Stimulated activated CD8-positive, alpha-beta memory T cell treated with anti-CD3 and anti-CD28 coated beads, Interleukin-4, amount 100 ng/mL, for 48 hours (primary cell): Measurements from ENCODE around the gene DPY19L2.
"Not testable (repeated sequence)": the region's sequence is repeated elsewhere in the genome, so short reads cannot be mapped to it uniquely, and the experiment has no call there.

Experiments used
- DNase-seq: peaks from one replicate; pipeline ENCODE4 v3.0.0-alpha.2; 2020

The DPY19L2 gene

DNA sequence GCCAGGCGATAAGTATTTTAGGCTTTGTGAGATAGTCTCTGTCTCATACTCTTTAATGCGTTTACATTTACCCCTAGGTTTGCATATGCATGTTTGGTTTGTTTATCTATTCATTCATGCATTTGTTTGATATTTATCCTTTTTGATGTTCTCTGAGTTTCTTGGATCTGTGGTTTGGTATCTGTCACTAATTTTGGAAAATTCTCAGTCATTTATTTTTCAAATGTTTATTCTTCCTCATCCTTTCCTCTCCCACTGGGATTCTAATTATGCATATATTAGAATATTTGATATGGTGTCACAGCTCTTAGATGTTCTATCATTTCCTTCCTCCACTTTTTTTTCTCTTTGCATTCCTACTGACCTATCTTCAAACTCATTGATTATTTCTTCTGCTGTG is 11.9 kb downstream of the DPY19L2 start:
- not testable (repeated sequence) for DNase-seq

DNA sequence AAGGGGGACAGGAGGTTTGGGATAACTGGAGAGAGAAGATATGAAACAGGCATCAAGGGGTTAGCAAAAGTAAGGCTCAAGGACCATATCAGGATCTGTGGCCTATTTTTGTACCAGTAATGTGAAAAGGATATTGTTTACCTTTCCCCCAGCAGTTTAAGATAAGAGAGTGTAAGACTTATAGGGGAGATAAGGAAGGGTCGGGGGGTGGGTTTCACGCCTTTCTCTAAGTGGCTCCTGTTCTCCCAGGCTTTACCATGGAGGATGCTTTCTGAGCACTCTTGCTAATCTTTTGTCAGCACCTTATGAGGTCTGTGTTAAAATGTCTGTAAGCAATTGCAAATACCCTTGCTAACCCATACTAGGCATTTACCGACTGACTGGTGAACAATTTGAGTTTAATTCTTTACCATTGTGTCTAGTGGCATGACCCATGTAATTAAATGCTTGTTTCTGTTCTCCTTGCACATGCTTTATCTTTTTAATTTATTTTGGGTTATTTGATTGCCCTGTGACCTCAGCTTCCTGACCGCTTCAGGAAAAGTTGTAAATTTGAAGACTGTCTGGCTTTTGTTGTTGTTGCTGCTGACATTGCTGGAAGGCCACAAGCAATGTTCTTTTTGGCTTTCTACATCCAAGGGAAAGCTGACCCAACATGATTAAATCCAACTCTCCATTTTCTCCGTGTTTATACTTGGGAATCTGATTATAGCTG is 12.6 kb downstream of the DPY19L2 start:
- DNase-seq: not testable (repeated sequence)

DNA sequence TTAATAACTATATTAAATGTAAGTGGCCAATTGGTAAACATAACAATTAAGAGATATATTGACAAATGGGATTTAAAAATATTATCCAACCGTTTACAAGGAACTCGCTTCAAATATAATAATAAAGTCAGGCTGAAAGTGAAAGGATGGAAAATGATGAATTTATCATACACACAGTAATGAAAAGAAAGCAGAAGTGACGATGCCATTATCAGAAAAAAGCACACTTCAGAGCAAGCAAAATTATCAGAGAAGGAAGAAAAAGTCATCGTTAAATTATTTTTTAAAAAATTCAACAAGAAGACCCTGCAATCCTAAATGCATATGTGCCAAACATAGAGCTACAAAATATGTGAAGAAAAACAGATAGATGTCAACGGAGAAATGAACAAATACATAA is 13.8 kb downstream of the DPY19L2 start:
- not testable (repeated sequence) for DNase-seq

DNA sequence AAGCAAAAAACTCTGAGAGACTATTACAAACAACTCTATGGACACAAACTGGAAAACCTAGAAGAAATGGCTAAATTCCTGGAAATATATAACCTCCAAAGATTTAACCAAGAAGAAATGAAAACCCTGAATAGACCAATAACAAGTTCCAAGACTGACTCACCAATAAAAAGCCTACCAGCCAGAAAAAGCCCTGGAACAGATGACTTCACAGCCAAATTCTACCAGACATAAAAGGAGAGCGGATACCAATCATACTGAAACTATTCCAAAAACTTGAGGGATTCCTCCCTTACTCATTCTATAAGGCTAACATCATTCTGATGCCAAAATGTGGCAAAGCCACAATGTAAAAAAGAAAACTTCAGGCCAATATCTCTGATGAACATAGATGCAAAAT is 18.8 kb downstream of the DPY19L2 start:
- DNase-seq: not testable (repeated sequence)

DNA sequence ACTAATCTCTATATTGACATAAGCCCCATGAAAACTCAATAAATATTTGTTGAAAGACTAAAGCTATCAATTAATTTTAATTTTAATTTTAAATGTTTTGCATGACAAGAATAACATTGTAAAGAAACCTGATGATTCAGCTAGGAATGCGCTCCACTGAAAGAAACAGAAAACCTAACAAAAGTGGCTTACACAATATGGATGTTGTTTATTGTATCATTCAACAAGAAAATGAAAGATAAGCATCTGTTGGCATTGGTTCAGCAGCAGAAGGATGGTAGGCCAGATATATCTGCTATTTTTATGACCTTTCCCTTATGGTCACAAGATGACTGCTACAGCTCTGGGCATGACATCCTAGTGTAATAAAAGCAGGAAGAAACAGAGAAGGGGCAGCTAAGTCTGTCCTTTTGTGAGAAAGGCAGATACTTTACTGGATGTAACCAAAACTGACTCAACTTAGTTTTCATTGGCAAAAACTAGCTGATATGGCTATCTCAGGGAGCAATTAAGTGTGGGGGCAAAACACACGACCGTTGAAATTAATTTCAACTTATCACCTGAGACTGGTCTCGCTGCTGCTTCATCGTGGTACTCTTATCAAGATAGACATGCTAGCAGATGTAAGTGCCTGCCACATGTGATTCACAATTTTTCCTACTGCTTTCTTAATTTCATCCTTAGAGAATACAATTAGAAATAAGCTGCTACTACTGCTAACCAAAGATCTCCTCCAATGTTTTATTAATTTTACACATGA is 24.7 kb downstream of the DPY19L2 start:
- DNase-seq: not testable (repeated sequence)

DNA sequence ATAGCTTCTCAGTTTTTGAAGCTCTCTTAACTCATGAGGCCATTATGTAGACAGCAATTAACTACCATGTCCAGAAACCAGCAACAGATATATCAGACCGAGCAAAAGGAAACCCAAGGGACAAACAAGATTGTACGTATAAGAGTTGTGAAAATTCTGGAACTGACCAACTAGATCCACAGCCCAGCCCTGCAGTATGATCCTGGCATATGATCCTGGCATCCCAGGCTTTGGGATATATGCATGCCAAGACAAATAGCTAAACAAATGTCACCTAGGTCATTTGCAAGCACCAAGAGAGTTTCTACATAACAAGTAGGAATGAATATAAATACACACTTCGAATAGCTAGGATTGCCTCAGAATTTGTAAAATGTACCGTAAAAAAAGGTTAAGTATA is 44.0 kb downstream of the DPY19L2 start:
- not testable (repeated sequence) for DNase-seq

DNA sequence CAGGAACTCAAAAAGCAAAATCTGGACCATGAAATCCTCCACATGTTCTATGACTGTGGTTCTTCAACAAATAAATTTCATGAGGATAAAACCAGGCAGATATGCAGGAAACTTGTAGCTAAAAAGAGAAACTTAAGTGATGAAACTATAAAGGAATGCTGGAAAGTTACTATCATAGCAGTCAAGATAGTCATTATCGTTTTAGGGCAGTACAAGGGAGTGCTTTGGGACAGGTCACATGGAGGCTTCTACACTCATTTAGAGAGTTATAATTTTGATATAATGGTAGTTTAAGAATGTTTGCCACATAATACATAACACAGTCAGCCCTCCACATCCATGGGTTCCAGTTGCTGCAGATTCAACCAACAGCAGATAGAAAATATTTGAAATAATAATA is 52.7 kb downstream of the DPY19L2 start:
- DNase-seq: not testable (repeated sequence)

DNA sequence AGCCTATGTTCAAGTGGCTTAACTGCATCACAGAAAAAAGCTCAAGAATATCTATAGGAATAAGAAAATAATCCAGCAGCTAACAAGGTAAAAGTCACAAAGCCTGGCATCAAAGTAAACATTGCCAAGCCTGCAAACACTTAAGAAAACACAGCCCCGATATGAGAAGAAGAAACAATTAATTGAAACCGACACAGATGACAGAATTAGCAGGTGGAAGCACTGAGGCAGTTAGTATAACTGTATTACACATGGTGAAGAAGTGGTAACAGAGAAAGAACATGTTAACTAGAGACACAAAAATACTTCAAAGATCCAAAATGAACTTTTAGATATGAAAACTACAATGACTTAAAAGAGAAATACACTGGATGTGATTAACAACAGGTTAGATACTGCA is 57.0 kb downstream of the DPY19L2 start:
- DNase-seq: not testable (repeated sequence)

DNA sequence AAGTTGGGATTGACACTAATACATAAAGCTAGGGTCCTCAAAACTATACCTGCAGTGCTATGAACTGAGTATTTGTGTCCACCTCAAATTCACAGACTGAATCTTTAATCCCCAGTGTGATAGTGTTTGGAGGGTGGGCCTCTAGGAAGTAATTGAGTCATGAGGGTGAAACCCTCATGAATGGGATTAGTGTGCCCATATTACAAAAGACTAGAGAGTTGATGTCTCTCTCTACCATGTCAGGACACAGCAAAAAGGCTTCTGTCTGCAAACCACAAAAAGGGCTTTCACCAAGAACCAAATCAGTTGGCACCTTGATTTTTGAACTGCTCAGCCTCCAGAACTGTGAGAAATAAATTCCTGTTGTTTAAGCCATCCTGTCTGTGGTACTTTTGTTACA is 59.0 kb downstream of the DPY19L2 start:
- not testable (repeated sequence) for DNase-seq

DNA sequence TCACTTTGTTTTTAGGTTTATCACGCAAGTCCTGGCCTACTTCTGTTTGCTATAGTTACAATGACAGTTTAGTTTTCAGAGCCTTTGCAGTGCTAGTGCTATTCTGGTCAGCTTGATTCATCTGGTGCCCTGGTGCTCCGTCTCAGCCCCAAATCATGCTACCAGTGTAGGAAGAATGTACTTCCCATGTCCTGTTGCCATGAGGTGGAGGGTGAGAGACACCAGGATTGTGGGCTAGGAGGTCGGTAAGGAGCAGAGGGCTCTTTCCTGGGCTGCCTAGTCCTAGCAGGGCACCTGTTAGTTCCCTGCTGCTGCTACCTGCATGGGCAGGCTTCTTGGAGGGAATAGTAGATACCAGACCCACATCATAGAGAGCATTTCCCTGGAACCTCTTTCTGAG is 63.3 kb downstream of the DPY19L2 start:
- DNase-seq: not testable (repeated sequence)

DNA sequence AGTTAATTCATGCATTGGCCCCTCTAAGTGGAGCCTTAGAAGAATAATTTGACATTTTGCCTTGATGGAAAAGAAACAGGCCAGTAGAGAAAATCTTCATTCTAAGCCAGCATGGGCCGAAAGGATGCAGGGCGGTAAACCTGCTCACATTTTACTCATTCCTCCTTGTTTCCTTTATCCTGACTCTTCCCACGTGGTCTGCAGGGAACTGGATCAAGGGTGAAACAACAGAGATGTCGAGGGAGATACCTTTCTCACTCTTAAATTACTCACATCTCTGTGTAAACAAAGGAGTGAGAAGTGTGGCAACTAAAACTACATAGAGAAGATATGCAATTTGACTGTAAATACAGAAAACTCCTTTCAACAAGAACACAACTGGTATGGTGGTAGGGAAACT is 73.5 kb downstream of the DPY19L2 start:
- not testable (repeated sequence) for DNase-seq

DNA sequence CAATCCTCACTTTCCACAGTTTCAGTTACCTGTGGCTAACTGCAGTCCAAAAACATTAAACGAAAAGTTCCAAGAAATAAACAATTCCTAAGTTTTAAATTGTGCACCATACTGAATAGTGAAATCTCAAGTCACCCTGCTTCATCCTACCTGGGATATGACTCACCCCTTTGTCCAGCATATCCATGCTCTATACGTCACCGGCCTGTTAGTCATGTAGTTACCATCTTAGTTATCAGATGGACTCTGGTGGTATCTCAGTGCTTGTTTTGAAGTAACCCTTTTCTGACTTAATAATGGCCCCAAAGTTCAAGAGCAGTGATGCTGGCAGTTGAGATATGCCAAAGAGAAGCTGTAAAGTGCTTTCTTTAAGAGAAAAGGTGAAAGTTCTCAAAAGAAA is 83.9 kb downstream of the DPY19L2 start:
- DNase-seq: not testable (repeated sequence)

DNA sequence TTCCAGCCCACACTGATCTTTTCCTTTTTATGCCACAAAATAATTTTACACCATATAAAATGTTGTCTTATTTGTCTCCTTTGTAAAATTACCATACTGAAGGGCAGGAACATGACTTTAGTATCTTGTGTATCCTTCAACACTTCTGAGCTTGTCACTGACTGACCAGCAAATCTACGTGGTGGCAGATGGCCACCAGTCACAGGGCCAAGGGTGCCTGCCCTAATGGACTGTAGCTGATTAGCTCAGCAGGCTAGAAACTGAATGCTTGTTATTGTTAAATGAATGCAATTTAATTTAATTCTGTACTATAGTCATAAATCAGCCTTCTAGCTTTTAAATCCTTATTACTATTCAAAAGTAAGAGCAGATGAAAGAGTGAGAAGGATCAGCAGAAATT is 85.0 kb downstream of the DPY19L2 start:
- DNase-seq: not testable (repeated sequence)

DNA sequence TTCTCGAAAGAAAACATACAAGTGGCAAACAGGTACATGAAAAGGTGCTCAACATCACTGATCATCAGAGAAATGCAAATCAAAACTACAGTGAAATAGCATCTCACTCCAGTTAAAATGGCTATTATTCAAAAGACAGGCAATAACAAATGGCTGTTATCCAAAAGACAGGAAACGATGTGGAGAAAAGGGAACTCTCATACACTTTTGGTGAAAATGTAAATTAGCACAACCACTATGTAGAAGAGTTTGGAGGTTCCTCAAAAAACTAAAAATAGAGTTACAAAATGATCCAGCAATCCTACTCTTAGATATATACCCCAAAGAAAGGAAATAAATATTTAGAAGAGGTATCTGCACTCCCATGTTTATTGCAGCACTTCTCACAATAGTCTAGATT is 90.7 kb downstream of the DPY19L2 start:
- not testable (repeated sequence) for DNase-seq

DNA sequence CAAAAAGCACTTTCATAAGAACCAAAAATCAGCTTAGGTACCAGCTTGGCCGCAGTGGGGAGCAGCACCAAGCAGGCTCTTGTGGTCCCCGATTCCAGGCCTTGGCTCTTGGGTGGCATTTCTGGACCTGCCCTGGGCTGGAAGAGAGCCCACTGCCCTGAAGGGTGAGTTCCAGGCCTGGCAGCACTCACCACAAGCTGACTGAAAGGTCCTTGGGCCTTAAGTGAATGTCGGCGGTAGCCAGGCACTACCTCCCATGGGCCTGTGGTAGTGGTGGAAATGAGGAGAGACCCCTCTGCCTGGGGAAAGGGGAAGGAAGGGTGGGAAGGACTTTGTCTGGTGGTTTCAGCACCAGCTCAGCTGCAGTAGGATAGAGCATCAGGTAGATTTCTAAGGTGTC is 96.3 kb downstream of the DPY19L2 start:
- DNase-seq: not testable (repeated sequence)

DNA sequence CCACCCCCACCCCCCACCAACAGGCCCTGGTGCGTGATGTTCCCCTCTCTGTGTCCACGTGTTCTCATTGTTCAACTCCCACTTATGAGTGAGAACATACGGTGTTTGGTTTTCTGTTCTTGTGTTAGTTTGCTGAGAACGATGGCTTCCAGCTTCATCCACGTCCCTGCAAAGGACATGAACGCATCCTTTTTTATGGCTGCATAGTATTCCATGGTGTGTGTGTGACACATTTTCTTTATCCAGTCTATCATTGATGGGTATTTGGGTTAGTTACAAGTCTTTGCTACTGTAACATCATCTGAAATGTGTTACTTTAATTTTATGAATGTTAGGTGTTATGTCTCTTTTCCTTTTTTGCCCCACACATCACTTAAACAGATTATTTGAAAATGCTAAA is 109.8 kb downstream of the DPY19L2 start:
- DNase-seq: not testable (repeated sequence)

DNA sequence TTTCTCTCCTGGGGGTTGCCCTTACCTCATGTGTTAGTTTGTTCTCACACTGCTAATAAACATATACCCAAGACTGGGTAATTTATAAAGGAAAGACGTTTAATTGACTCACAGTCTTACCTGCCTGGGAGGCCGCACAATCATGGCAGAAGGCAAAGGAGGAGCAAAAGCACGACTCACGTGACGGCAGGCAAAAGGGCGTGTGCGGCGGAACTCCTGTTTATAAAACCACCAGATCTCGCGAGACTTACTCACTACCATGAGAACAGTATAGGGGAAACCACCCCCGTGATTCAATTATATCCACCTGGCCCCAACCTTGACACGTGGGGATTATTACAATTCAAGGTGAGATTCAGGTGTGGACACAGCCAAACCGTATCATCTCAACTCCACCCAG is 116.9 kb downstream of the DPY19L2 start:
- DNase-seq: not testable (repeated sequence)

DNA sequence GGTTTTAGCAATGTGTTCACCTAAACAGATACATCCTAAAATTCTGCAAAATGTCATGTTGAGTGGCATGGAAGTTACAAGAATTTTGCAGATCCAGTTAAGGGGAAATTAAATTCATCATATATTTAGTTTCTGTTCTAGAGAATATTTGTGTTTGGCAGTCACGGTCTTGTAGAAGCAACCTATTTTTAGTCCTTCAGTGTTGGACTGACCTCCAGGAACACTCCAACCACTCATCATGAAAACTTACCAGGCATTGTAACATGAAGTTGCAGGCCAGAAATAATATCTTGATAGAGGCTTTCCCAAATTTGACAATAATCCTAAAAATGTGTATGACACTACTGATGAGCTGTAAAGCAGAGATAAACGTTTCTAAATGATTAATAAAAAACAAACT is 119.3 kb downstream of the DPY19L2 start:
- not testable (repeated sequence) for DNase-seq

DNA sequence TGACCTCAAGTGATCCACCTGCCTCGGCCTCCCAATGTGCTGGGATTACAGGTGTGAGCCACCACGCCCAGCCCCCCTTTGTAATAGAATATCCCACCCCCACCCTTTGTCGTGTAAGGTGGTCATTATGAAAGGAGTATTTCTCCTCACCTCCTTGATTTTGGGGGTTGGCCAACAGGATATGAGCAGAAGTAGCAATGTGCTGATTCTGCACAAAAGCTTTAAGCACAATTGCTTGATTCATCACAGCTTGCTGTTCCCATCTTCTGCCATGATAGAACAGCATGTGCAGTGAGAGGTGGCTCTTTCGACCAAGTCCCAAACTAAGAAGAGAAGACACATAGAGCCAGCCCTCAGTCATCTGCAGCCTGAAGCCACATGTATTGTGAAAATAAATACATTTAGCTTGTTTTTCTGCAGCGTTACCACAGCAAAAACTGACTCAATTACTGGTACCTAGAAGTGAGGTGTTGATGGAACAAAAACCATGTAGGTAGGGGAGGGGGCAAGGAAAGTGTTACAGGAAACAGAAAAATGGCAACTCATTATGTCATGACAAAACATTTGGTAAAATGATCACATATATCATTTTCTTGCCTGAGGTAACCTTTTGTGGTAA is 122.9 kb downstream of the DPY19L2 start:
- not testable (repeated sequence) for DNase-seq

DNA sequence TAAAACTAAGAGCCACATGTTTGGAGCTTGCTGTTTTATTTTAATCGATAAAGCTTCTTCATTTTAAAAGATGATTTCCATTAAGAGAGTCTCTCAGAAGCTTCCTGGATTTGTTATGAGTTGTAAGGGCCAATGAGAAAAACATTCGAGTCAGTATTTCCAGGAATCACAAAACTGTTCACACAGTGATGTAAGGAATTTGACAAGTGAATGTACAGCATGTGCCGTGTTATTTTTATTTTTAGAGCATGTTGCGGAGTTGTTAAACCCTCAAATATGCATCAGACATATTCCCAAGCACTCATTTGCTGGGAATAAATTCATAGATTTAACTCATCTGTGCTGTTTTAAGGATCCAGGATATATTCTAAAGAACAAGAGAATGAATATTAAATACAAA is 129.6 kb downstream of the DPY19L2 start:
- not testable (repeated sequence) for DNase-seq

DNA sequence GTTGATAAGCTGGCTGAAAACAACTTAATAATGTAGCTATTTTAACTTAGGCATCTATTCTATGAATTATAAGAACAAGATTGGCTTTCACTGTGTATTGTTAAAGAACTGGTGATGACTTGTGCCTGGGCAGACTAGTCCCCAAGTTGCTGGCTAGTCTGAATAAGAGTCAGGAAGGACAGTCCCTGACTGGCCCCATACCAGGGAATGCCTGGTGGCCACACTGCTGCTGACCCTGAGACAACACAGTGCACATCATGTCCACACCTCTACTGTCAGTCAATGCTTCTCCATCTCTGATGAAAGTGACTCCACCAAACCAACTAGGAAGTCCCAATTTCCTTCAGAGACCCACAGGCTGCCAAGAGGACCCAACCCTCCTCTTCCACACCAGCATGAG is 130.5 kb downstream of the DPY19L2 start:
- not testable (repeated sequence) for DNase-seq

DNA sequence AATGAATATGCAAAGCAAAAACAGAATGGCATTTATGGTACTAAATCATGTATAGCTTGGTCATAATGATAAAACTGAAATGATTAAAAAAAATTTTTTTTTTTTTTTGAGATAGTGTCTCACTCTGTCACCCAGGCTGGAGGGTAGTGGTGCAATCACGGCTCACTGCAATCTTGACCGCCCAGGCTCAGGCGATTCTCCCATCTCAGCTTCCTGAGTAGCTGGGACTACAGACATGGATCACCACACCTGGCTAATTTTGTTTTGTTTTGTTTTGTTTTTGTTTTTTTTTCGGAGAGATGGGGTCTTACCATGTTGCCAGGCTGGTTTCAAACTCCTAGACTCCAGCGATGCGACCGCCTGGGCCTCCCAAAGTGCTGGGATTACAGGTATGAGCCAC is 138.7 kb downstream of the DPY19L2 start:
- DNase-seq: not testable (repeated sequence)

DNA sequence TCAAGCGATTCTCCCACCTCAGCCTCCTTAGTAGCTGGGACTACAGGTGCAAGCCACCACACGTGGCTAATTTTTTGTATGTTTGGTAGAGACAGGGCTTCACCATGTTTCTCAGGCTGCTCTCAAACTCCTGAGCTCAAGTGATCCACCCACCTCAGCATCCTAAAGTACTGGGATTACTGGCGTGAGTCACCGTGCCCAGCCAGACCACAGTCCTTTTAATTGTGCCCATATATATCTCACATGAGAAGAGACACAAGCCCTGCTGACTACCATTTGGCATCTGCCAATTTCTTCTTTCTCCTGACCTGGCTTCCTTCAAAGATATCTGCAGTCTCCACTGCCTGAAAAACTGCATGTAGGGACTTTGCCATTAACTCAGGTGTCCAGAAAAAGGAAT is 142.5 kb downstream of the DPY19L2 start:
- no peak for DNase-seq

DNA sequence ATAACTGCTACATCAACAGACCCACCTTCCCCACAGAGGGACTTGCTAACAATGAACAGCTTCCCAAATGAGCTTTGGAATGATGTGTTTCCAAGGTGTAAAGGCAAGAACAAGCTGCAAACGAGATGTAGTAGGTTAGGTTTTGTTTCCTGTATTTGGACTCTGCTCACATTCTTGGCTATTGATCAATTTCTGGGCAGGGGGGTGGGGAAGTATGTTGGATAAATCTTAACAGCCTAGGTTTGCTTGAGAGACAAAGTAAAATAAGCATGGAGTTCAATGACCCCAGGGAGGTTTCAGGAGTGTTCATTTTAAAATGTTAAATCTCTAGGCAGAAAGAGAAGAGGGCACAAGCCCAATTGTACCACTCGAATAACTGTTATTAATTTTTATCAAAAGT is 146.6 kb downstream of the DPY19L2 start:
- no peak for DNase-seq
